HEK293 (cell line): Measurements from ENCODE around the gene KRTAP10-7.

Experiments used
- CTCF ChIA-PET: fragments of 350-600 bp; formaldehyde crosslinking; extraction: SDS; loops from one replicate; lab custom pipeline; 2021; ENCODE audit warnings: antibody characterized with exemption; lab: Yijun Ruan, JAX
- POLR2A ChIA-PET: fragments of 300-600 bp; formaldehyde crosslinking; extraction: SDS; loops from one replicate; lab custom pipeline; 2020; ENCODE audit warnings: antibody characterized with exemption, inconsistent platforms; lab: Yijun Ruan, JAX
- H3K27ac ChIP-seq: fragments of 200-500 bp; sonication (Bioruptor generic); 2 replicates; pipeline ENCODE4 v1.5.1; 2014; ENCODE audit warnings: low read depth, low read length, control low read depth, inconsistent platforms; ENCODE audit errors: extremely low read depth
- H3K36me3 ChIP-seq, 2 experiments: fragments of 200-500 bp in 1 of 2; sonication (Bioruptor generic) in 1 of 2; 1 replicate in 1 of 2; 2 replicates in 1 of 2; pipeline ENCODE4 v1.5.1; 2014 to 2017; ENCODE audit warnings: inconsistent platforms in 2 of 2, low read length in 2 of 2; ENCODE audit not compliant: control insufficient read depth in 2 of 2, insufficient read depth in 1 of 2
- H3K4me1 ChIP-seq: fragments of 200-500 bp; sonication (Bioruptor generic); 2 replicates; pipeline ENCODE4 v1.5.1; 2014; ENCODE audit warnings: mild to moderate bottlenecking, low read length, inconsistent platforms; ENCODE audit not compliant: control insufficient read depth, insufficient read depth
- H3K4me3 ChIP-seq: 2 replicates; pipeline ENCODE4 v1.5.1; 2011; ENCODE audit warnings: low read depth, mild to moderate bottlenecking, control low read depth, low read length, moderate library complexity
- H3K9me3 ChIP-seq: fragments of 200-500 bp; sonication (Bioruptor generic); 2 replicates; pipeline ENCODE4 v1.5.1; 2014; ENCODE audit warnings: low read depth, low read length, inconsistent platforms; ENCODE audit not compliant: control insufficient read depth, insufficient read depth
- MZF1 ChIP-seq: fragments of 450-650 bp; formaldehyde crosslinking; IDR thresholded peaks from 2 replicates; pipeline ENCODE4 v1.5.1; 2017; ENCODE audit warnings: missing biosample characterization, missing genetic modification characterization, borderline replicate concordance
- OVOL3 ChIP-seq: fragments of 450-650 bp; formaldehyde crosslinking; IDR thresholded peaks from 2 replicates; pipeline ENCODE4 v1.5.1; 2016; ENCODE audit warnings: missing biosample characterization, missing genetic modification characterization
- ZBTB20 ChIP-seq: fragments of 450-650 bp; formaldehyde crosslinking; IDR thresholded peaks from 2 replicates; pipeline ENCODE4 v1.5.1; 2016; ENCODE audit warnings: missing biosample characterization, missing genetic modification characterization
- ZNF138 ChIP-seq: fragments of 450-650 bp; formaldehyde crosslinking; IDR thresholded peaks from 2 replicates; pipeline ENCODE4 v1.5.1; 2016; ENCODE audit warnings: missing biosample characterization, missing genetic modification characterization, borderline replicate concordance
- ZNF146 ChIP-seq: fragments of 450-650 bp; formaldehyde crosslinking; IDR thresholded peaks from 2 replicates; pipeline ENCODE4 v1.5.1; 2016; ENCODE audit warnings: missing biosample characterization, missing genetic modification characterization
- ZNF292 ChIP-seq: fragments of 450-650 bp; formaldehyde crosslinking; IDR thresholded peaks from 2 replicates; pipeline ENCODE4 v1.5.1; 2016; ENCODE audit warnings: low read depth, missing biosample characterization, missing genetic modification characterization, borderline replicate concordance
- ZNF311 ChIP-seq: fragments of 450-650 bp; formaldehyde crosslinking; IDR thresholded peaks from 2 replicates; pipeline ENCODE4 v1.5.1; 2017; ENCODE audit warnings: missing biosample characterization, missing genetic modification characterization, borderline replicate concordance
- ZNF335 ChIP-seq: fragments of 450-650 bp; formaldehyde crosslinking; conservative IDR thresholded peaks from 2 replicates; pipeline ENCODE4 v1.5.1; 2016; ENCODE audit warnings: missing biosample characterization, missing genetic modification characterization
- ZNF350 ChIP-seq: fragments of 450-650 bp; formaldehyde crosslinking; IDR thresholded peaks from 2 replicates; pipeline ENCODE4 v1.5.0; 2017; ENCODE audit warnings: missing biosample characterization, mild to moderate bottlenecking, missing genetic modification characterization
- ZNF423 ChIP-seq: fragments of 450-650 bp; formaldehyde crosslinking; IDR thresholded peaks from 2 replicates; pipeline ENCODE4 v1.5.1; 2016; ENCODE audit warnings: missing biosample characterization, missing genetic modification characterization
- ZNF571 ChIP-seq: fragments of 450-650 bp; formaldehyde crosslinking; IDR thresholded peaks from 2 replicates; pipeline ENCODE4 v1.5.0; 2017; ENCODE audit warnings: missing biosample characterization, missing genetic modification characterization
- ZNF837 ChIP-seq: fragments of 450-650 bp; formaldehyde crosslinking; IDR thresholded peaks from 2 replicates; pipeline ENCODE4 v1.5.1; 2016; ENCODE audit warnings: missing biosample characterization, missing genetic modification characterization
- TF ChIP-seq, protein P1 (sequence below): fragments of 450-650 bp; formaldehyde crosslinking; IDR thresholded peaks from 2 replicates; pipeline ENCODE4 v1.5.1; 2017; ENCODE audit warnings: missing biosample characterization, mild to moderate bottlenecking, missing genetic modification characterization, moderate library complexity
- TF ChIP-seq, protein P2 (sequence below): fragments of 450-650 bp; formaldehyde crosslinking; IDR thresholded peaks from 2 replicates; pipeline ENCODE4 v1.5.1; 2016; ENCODE audit warnings: missing biosample characterization, missing genetic modification characterization
- TF ChIP-seq, protein P3 (sequence below): fragments of 450-650 bp; formaldehyde crosslinking; IDR thresholded peaks from 2 replicates; pipeline ENCODE4 v1.5.1; 2017; ENCODE audit warnings: missing biosample characterization, missing genetic modification characterization
- TF ChIP-seq, protein P4 (sequence below): fragments of 450-650 bp; formaldehyde crosslinking; IDR thresholded peaks from 2 replicates; pipeline ENCODE4 v1.5.1; 2016; ENCODE audit warnings: missing biosample characterization, missing genetic modification characterization, borderline replicate concordance

The KRTAP10-7 gene

DNA sequence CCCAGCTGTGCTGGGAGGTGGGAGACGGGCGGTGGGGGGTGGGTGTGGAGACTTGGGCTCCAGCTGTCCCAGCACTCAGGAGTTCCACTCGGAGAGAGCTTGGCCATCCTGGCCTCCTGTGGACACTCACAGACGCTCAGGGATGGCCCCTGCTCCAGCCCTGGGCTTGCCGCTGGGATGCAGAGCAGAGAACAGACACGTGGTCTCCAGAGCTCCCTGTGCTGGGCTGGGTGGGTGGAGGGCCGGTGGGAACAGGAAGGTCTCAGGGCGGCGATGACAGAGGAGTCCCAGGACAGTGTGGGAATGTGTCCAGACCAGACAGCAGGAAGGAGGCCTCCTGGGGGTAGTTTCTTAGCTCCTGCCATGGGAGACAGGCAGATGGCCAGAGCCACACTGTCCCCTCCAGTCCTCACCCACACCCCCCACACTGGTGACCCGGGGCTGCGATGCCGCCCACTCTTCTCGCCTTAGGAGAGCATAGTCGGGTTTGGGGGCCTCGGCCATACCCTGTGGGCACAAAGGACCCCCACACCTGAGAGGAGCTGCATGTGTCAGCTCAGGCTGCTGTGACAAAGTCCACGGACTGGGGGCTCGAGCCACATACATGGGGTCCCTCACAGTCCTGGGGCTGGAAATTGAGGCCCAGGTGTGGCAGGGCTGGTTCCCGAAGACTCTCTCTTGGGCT is 28.5 kb downstream of the KRTAP10-7 start (continued):
- TF ChIP-seq, protein P1, sequence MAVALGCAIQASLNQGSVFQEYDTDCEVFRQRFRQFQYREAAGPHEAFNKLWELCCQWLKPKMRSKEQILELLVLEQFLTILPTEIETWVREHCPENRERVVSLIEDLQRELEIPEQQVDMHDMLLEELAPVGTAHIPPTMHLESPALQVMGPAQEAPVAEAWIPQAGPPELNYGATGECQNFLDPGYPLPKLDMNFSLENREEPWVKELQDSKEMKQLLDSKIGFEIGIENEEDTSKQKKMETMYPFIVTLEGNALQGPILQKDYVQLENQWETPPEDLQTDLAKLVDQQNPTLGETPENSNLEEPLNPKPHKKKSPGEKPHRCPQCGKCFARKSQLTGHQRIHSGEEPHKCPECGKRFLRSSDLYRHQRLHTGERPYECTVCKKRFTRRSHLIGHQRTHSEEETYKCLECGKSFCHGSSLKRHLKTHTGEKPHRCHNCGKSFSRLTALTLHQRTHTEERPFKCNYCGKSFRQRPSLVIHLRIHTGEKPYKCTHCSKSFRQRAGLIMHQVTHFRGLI (tag by site-specific recombination): no peak
- TF ChIP-seq ZNF311 (tag by site-specific recombination) (no peak), ZNF138 (tag by site-specific recombination) (no peak), ZBTB20 (tag by site-specific recombination) (no peak), ZNF423 (no peak)
- TF ChIP-seq, protein P2, sequence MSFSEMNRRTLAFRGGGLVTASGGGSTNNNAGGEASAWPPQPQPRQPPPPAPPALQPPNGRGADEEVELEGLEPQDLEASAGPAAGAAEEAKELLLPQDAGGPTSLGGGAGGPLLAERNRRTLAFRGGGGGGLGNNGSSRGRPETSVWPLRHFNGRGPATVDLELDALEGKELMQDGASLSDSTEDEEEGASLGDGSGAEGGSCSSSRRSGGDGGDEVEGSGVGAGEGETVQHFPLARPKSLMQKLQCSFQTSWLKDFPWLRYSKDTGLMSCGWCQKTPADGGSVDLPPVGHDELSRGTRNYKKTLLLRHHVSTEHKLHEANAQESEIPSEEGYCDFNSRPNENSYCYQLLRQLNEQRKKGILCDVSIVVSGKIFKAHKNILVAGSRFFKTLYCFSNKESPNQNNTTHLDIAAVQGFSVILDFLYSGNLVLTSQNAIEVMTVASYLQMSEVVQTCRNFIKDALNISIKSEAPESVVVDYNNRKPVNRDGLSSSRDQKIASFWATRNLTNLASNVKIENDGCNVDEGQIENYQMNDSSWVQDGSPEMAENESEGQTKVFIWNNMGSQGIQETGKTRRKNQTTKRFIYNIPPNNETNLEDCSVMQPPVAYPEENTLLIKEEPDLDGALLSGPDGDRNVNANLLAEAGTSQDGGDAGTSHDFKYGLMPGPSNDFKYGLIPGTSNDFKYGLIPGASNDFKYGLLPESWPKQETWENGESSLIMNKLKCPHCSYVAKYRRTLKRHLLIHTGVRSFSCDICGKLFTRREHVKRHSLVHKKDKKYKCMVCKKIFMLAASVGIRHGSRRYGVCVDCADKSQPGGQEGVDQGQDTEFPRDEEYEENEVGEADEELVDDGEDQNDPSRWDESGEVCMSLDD (tag by site-specific recombination): no peak
- TF ChIP-seq, protein P3, sequence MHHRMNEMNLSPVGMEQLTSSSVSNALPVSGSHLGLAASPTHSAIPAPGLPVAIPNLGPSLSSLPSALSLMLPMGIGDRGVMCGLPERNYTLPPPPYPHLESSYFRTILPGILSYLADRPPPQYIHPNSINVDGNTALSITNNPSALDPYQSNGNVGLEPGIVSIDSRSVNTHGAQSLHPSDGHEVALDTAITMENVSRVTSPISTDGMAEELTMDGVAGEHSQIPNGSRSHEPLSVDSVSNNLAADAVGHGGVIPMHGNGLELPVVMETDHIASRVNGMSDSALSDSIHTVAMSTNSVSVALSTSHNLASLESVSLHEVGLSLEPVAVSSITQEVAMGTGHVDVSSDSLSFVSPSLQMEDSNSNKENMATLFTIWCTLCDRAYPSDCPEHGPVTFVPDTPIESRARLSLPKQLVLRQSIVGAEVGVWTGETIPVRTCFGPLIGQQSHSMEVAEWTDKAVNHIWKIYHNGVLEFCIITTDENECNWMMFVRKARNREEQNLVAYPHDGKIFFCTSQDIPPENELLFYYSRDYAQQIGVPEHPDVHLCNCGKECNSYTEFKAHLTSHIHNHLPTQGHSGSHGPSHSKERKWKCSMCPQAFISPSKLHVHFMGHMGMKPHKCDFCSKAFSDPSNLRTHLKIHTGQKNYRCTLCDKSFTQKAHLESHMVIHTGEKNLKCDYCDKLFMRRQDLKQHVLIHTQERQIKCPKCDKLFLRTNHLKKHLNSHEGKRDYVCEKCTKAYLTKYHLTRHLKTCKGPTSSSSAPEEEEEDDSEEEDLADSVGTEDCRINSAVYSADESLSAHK: no peak
- TF ChIP-seq, all 188 proteins: peak for 0

DNA sequence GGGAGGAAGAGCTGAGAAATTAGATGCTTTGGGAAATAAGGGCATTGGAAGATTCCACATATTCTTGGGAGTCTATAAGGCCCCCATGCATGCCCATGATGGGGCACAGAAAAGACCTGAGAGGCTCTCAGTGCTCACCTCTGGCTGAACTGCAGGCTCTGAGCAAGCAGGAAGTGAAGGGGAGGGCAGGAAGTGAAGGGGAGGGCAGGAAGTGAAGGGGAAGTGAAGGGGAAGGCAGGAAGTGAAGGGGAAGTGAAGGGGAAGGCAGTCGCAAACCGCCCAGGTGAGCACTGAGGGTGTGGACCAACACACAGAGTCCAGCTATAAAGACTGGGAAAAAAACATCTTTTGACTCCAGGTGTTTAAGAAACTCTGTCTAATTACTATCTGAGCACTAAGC is 30.0 kb downstream of the KRTAP10-7 start:
- H3K9me3 ChIP-seq: no peaks in the 10 kb centered on the region
- H3K4me3 ChIP-seq: no peak overlapping the region
- TF ChIP-seq OVOL3 (tag by site-specific recombination) (no peak), ZNF350 (tag by site-specific recombination) (no peak), ZNF571 (tag by site-specific recombination) (no peak), ZNF837 (tag by site-specific recombination) (no peak), ZNF335 (tag by site-specific recombination) (no peak), ZNF146 (tag by site-specific recombination) (no peak), MZF1 (tag by site-specific recombination) (no peak), ZNF292 (tag by site-specific recombination) (no peak)
- TF ChIP-seq, protein P4, sequence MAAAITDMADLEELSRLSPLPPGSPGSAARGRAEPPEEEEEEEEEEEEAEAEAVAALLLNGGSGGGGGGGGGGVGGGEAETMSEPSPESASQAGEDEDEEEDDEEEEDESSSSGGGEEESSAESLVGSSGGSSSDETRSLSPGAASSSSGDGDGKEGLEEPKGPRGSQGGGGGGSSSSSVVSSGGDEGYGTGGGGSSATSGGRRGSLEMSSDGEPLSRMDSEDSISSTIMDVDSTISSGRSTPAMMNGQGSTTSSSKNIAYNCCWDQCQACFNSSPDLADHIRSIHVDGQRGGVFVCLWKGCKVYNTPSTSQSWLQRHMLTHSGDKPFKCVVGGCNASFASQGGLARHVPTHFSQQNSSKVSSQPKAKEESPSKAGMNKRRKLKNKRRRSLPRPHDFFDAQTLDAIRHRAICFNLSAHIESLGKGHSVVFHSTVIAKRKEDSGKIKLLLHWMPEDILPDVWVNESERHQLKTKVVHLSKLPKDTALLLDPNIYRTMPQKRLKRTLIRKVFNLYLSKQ: no peak
- H3K36me3 ChIP-seq: no peaks in the 10 kb centered on the region
- H3K4me1 ChIP-seq: no peaks in the 10 kb centered on the region
- ChIA-PET CTCF (no interaction called here), POLR2A (no interaction called here)
- H3K27ac ChIP-seq: no peak overlapping the region
